ENCODE data around the gene C6orf89. TPM values are rescaled to one million over a fixed set of nuclear protein-coding genes. Genes with fewer than 3 reads are reported as not detected.

The C6orf89 gene
- polyA plus RNA-seq, 1 donor from 2014 or later: 24.6 TPM

DNA sequence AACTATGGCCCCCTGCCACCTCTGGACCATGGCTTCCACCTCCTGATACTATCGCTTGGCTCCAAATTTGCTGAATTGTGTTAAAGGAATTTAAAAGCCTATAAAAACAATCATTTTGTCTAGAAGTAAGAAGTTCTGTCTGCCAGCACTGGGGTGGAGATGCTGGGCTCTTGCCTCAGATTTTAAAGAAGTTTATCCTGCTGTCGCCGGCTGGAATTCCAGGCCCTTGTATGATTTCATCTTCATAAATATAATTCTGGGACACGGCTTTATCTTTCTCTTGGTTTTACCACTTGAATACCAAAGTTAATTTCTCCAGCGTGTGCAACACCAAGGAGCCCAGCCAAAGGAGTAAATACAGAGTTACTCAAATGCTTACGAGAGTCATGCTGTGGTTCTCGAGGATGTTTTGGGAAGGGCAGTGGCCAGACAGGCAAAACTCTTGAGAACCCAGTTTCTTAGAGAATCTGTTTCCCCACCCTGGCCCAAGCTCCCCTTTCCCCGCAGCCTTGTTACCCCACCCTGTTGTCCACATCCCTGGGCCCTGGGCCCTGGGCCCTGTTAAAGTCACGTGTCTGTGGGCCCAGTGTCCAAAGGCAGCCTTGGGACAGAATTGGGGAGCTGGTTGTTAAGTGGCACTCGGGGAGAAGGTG, 31.9 kb downstream of the C6orf89 start:
- no peak overlapping the region for H3K9ac ChIP-seq (ENCODE audit: low read length)
- no peak overlapping the region for H3K4me3 ChIP-seq (ENCODE audit: low read length)
- peaks cover 7% of the 10 kb centered on the region for H3K36me3 ChIP-seq (ENCODE audit: insufficient read depth, low read length)
- no peaks in the 10 kb centered on the region for H3K27me3 ChIP-seq (ENCODE audit: insufficient read depth, low read depth, low read length)
- H3F3A ChIP-seq (ENCODE audit: insufficient read depth, low read length, poor library complexity, severe bottlenecking): no peaks in the 10 kb centered on the region
- H3K79me2 ChIP-seq (replicated peaks; ENCODE audit: insufficient read depth, low read length): no peaks in the 10 kb centered on the region
- H4K20me1 ChIP-seq (ENCODE audit: insufficient read depth): no peaks in the 10 kb centered on the region
- no peaks in the 10 kb centered on the region for H3K9me3 ChIP-seq (ENCODE audit: low read length)
- no peaks in the 10 kb centered on the region for H3K9me2 ChIP-seq (ENCODE audit: insufficient read depth, low read length)
- H3K4me2 ChIP-seq (ENCODE audit: low read length): no peak overlapping the region
- TF ChIP-seq TAF1 (IDR thresholded peaks at IDR 0.05; ENCODE audit: low read depth) (no peak), MXI1 (conservative IDR thresholded peaks at IDR 0.05; ENCODE audit: poor library complexity, severe bottlenecking) (no peak), POLR2AphosphoS5 (IDR thresholded peaks at IDR 0.05) (no peak), SMC3 (conservative IDR thresholded peaks at IDR 0.05; ENCODE audit: poor library complexity) (no peak), EP300 (conservative IDR thresholded peaks at IDR 0.05; ENCODE audit: poor library complexity, severe bottlenecking) (no peak), RAD21 (conservative IDR thresholded peaks at IDR 0.05) (no peak), EZH2 (IDR thresholded peaks at IDR 0.05; ENCODE audit: borderline replicate concordance, insufficient read depth, low read length, poor library complexity, severe bottlenecking) (no peak)
- TF ChIP-seq, protein P1, sequence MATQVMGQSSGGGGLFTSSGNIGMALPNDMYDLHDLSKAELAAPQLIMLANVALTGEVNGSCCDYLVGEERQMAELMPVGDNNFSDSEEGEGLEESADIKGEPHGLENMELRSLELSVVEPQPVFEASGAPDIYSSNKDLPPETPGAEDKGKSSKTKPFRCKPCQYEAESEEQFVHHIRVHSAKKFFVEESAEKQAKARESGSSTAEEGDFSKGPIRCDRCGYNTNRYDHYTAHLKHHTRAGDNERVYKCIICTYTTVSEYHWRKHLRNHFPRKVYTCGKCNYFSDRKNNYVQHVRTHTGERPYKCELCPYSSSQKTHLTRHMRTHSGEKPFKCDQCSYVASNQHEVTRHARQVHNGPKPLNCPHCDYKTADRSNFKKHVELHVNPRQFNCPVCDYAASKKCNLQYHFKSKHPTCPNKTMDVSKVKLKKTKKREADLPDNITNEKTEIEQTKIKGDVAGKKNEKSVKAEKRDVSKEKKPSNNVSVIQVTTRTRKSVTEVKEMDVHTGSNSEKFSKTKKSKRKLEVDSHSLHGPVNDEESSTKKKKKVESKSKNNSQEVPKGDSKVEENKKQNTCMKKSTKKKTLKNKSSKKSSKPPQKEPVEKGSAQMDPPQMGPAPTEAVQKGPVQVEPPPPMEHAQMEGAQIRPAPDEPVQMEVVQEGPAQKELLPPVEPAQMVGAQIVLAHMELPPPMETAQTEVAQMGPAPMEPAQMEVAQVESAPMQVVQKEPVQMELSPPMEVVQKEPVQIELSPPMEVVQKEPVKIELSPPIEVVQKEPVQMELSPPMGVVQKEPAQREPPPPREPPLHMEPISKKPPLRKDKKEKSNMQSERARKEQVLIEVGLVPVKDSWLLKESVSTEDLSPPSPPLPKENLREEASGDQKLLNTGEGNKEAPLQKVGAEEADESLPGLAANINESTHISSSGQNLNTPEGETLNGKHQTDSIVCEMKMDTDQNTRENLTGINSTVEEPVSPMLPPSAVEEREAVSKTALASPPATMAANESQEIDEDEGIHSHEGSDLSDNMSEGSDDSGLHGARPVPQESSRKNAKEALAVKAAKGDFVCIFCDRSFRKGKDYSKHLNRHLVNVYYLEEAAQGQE (IDR thresholded peaks at IDR 0.05; ENCODE audit: borderline replicate concordance): no peak
- TF ChIP-seq, protein P2, sequence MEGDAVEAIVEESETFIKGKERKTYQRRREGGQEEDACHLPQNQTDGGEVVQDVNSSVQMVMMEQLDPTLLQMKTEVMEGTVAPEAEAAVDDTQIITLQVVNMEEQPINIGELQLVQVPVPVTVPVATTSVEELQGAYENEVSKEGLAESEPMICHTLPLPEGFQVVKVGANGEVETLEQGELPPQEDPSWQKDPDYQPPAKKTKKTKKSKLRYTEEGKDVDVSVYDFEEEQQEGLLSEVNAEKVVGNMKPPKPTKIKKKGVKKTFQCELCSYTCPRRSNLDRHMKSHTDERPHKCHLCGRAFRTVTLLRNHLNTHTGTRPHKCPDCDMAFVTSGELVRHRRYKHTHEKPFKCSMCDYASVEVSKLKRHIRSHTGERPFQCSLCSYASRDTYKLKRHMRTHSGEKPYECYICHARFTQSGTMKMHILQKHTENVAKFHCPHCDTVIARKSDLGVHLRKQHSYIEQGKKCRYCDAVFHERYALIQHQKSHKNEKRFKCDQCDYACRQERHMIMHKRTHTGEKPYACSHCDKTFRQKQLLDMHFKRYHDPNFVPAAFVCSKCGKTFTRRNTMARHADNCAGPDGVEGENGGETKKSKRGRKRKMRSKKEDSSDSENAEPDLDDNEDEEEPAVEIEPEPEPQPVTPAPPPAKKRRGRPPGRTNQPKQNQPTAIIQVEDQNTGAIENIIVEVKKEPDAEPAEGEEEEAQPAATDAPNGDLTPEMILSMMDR (IDR thresholded peaks at IDR 0.05; ENCODE audit: poor library complexity, severe bottlenecking): no peak
- no peak overlapping the region for H2AFZ ChIP-seq (ENCODE audit: low read depth, low read length)
- no peak overlapping the region for H3K27ac ChIP-seq (ENCODE audit: low read length)

DNA sequence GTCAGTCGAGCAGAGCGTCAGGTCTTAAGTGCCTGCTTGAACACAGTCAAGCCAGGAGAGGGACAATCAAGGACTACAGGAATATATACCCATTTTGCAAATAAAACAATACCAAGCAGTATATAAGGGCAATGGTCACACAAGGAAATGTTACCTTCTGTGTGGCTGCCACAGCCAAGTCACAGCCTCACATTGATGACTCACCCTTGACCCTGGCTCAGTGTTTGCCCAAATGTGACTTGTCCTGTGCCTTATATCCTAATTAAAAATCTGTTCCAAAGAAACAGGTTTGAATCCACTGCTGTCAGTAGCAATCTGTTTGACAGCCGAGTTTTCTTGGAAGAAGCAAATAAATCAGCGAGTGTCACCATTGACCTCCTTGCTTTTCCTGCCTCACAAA, 34.3 kb downstream of the C6orf89 start:
- no peaks in the 10 kb centered on the region for H4K20me1 ChIP-seq (ENCODE audit: insufficient read depth)
- no peak overlapping the region for H3K4me3 ChIP-seq (ENCODE audit: low read length)
- H3K79me2 ChIP-seq (replicated peaks; ENCODE audit: insufficient read depth, low read length): no peaks in the 10 kb centered on the region
- no peak overlapping the region for H3K4me2 ChIP-seq (ENCODE audit: low read length)
- no peaks in the 10 kb centered on the region for H3K9me2 ChIP-seq (ENCODE audit: insufficient read depth, low read length)
- H3K36me3 ChIP-seq (ENCODE audit: insufficient read depth, low read length): peaks cover 7% of the 10 kb centered on the region
- no peak overlapping the region for H2AFZ ChIP-seq (ENCODE audit: low read depth, low read length)
- no peak overlapping the region for H3K9ac ChIP-seq (ENCODE audit: low read length)
- no peaks in the 10 kb centered on the region for H3K9me3 ChIP-seq (ENCODE audit: low read length)
- H3K27ac ChIP-seq (ENCODE audit: low read length): no peak overlapping the region
- no peaks in the 10 kb centered on the region for H3F3A ChIP-seq (ENCODE audit: insufficient read depth, low read length, poor library complexity, severe bottlenecking)
- H3K27me3 ChIP-seq (ENCODE audit: insufficient read depth, low read depth, low read length): no peaks in the 10 kb centered on the region
- TF ChIP-seq MXI1 (conservative IDR thresholded peaks at IDR 0.05; ENCODE audit: poor library complexity, severe bottlenecking) (no peak), SMC3 (conservative IDR thresholded peaks at IDR 0.05; ENCODE audit: poor library complexity) (no peak), RAD21 (conservative IDR thresholded peaks at IDR 0.05) (no peak), EZH2 (IDR thresholded peaks at IDR 0.05; ENCODE audit: borderline replicate concordance, insufficient read depth, low read length, poor library complexity, severe bottlenecking) (no peak), POLR2AphosphoS5 (IDR thresholded peaks at IDR 0.05) (no peak), EP300 (conservative IDR thresholded peaks at IDR 0.05; ENCODE audit: poor library complexity, severe bottlenecking) (no peak), TAF1 (IDR thresholded peaks at IDR 0.05; ENCODE audit: low read depth) (no peak)
- TF ChIP-seq, protein P1 (IDR thresholded peaks at IDR 0.05; ENCODE audit: borderline replicate concordance): no peak
- TF ChIP-seq, protein P2 (IDR thresholded peaks at IDR 0.05; ENCODE audit: poor library complexity, severe bottlenecking): no peak

Measured in neural cell (in vitro differentiated cells).